ENCODE data around the gene BAHCC1.

BAHCC1 gene

DNA sequence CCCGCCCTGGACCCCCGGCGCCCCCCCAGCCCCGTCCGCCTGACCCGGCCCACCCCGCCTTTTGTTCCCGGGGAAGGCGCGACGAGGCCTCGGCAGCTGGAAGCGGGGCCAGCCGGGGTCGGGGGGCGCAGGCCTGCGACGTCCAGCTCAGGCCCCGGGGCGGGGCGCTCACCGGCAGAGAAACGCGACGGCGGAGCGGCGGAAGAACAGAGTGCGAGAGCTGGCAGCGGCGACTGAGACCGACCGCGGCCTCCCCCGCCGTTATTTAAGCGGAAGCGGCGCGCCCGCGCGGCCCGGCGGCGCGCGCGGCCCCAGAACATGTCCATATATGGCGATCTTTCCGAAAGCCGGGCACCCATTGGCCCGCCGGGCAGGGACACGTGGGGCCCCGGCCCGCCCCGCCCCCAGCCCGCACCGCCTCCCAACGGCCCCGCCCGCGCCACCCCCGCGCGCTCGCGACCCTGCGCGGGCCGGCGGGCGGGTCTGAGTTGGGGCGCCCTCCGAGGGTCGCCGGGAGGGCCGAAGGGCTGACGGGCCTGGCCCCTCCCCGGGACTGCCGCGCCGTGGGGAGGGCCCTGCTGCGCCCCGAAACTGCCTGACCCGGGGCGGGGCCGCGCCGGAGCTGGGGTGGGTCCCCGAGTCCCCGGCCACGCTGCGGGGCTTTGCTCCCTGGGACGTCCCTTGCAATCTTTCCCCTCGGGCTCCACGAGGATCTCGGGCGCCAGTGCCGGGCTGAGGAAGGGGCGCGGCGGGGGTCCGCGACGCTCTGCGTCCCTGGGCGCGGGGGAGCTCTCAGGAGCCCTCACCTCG is 117.5 kb downstream of the BAHCC1 start, which contains the start of gene ACTG1:
Gene ACTG1 (minus strand): TSS at position 238 of the 810 bp plus-strand sequence. CDS start 445 bp downstream, outside the sequence.
- Histone ChIP-seq H3K27me3 (replicated peaks; ENCODE audit: insufficient read depth, low read length) (no peaks in the 10 kb centered on the region), H3K27ac (ENCODE audit: low read length) (peak within 1 kb of the TSS; percentile 69; the same call in 1 of the 2 replicates), H4K20me1 (ENCODE audit: insufficient read depth, low read length) (peaks cover 30% of the 10 kb centered on the region), H3K4me2 (ENCODE audit: low read depth, low read length) (peak within 1 kb of the TSS; percentile 93), H3K9me3 (replicated peaks; ENCODE audit: insufficient read depth, low read length) (no peaks in the 10 kb centered on the region), H3K4me3 (ENCODE audit: low read length) (peak within 1 kb of the TSS; percentile 92), H3K9ac (ENCODE audit: low read length) (peak within 1 kb of the TSS; percentile 75), H3K79me2 (ENCODE audit: low read length) (peaks cover 34% of the 10 kb centered on the region), H3K9me2 (replicated peaks; ENCODE audit: insufficient read depth, low read length) (no peaks in the 10 kb centered on the region), H3K4me1 (ENCODE audit: low read length) (peaks cover 24% of the 10 kb centered on the region), H2AFZ (ENCODE audit: low read length) (peak within 1 kb of the TSS; percentile 70; the same call in 1 of the 2 replicates), H3F3A (ENCODE audit: insufficient read depth, low read length) (peaks cover 70% of the 10 kb centered on the region), H3K36me3 (replicated peaks; ENCODE audit: insufficient read depth, low read length) (peaks cover 17% of the 10 kb centered on the region)
- TF ChIP-seq EZH2 (optimal IDR thresholded peaks at IDR 0.05; ENCODE audit: low read depth, low read length) (no peak), EZH2phosphoT487 (IDR thresholded peaks at IDR 0.05; ENCODE audit: low read length) (no peak)
- TF ChIP-seq, protein P1, sequence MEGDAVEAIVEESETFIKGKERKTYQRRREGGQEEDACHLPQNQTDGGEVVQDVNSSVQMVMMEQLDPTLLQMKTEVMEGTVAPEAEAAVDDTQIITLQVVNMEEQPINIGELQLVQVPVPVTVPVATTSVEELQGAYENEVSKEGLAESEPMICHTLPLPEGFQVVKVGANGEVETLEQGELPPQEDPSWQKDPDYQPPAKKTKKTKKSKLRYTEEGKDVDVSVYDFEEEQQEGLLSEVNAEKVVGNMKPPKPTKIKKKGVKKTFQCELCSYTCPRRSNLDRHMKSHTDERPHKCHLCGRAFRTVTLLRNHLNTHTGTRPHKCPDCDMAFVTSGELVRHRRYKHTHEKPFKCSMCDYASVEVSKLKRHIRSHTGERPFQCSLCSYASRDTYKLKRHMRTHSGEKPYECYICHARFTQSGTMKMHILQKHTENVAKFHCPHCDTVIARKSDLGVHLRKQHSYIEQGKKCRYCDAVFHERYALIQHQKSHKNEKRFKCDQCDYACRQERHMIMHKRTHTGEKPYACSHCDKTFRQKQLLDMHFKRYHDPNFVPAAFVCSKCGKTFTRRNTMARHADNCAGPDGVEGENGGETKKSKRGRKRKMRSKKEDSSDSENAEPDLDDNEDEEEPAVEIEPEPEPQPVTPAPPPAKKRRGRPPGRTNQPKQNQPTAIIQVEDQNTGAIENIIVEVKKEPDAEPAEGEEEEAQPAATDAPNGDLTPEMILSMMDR (IDR thresholded peaks at IDR 0.05; ENCODE audit: low read length): no peak
- peak; percentile 94 for DNase-seq

GRCh38 chr17:81513372-81513752 is 118.1 kb downstream of the BAHCC1 start:
- Histone ChIP-seq H3K27me3 (replicated peaks; ENCODE audit: insufficient read depth, low read length) (no peaks in the 10 kb centered on the region), H4K20me1 (ENCODE audit: insufficient read depth, low read length) (peaks cover 30% of the 10 kb centered on the region), H3K4me2 (ENCODE audit: low read depth, low read length) (peak overlapping the region; percentile 93), H3F3A (ENCODE audit: insufficient read depth, low read length) (peaks cover 68% of the 10 kb centered on the region), H3K9me2 (replicated peaks; ENCODE audit: insufficient read depth, low read length) (no peaks in the 10 kb centered on the region), H2AFZ (ENCODE audit: low read length) (peak overlapping the region; percentile 70; the same call in 1 of the 2 replicates), H3K4me1 (ENCODE audit: low read length) (peaks cover 24% of the 10 kb centered on the region), H3K9ac (ENCODE audit: low read length) (peak overlapping the region; percentile 75; the same call in 1 of the 2 replicates), H3K9me3 (replicated peaks; ENCODE audit: insufficient read depth, low read length) (no peaks in the 10 kb centered on the region), H3K4me3 (ENCODE audit: low read length) (peak overlapping the region; percentile 76), H3K79me2 (ENCODE audit: low read length) (peaks cover 34% of the 10 kb centered on the region), H3K27ac (ENCODE audit: low read length) (peak overlapping the region; percentile 69; the same call in 1 of the 2 replicates), H3K36me3 (replicated peaks; ENCODE audit: insufficient read depth, low read length) (peaks cover 17% of the 10 kb centered on the region)
- DNase-seq: peak; percentile 60
- TF ChIP-seq, protein P1 (IDR thresholded peaks at IDR 0.05; ENCODE audit: low read length): no peak
- TF ChIP-seq EZH2phosphoT487 (IDR thresholded peaks at IDR 0.05; ENCODE audit: low read length) (no peak), EZH2 (optimal IDR thresholded peaks at IDR 0.05; ENCODE audit: low read depth, low read length) (no peak)

DNA sequence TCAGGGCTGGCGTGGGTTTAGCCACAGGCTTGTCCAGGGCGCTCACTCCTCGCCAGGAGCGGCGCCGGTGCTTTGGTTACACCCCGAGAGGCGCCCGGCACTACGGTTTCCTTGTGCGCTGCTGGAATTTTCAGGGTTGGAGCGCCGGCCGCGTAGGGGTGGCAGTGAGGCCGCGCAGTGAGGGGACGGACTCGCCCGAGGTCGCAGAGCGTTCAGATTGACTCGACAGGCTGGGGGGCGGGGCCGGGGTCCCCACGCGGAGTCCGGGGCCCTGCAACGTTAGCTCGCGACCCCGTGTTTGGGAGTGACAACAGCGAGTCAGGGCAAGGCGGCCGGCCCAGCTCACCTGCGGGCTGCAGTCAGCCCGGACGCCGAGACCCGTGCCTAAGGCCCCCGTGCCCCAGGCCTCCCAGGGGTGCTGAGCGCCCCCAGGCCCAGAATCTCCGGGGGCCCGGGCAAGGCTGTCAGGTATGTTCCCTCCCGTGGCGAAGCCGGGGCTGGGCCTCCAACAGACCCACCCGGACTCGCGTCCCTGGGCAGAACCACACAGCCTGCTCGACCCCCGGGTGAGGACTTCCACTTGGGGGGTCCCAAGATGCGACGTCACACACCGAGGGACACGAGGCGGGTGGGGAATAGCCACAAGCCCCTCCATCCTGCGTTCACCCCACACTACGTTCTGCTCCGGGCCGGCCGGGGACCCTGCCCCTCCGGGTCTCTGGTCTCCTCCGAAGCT is 118.7 kb downstream of the BAHCC1 start:
- Histone ChIP-seq H3K9me2 (replicated peaks; ENCODE audit: insufficient read depth, low read length) (no peaks in the 10 kb centered on the region), H2AFZ (ENCODE audit: low read length) (peak overlapping the region; percentile 70), H3F3A (ENCODE audit: insufficient read depth, low read length) (peaks cover 67% of the 10 kb centered on the region), H3K79me2 (ENCODE audit: low read length) (peaks cover 34% of the 10 kb centered on the region), H3K9ac (ENCODE audit: low read length) (peak overlapping the region; percentile 75), H3K9me3 (replicated peaks; ENCODE audit: insufficient read depth, low read length) (no peaks in the 10 kb centered on the region), H3K4me1 (ENCODE audit: low read length) (peaks cover 28% of the 10 kb centered on the region), H3K36me3 (replicated peaks; ENCODE audit: insufficient read depth, low read length) (peaks cover 17% of the 10 kb centered on the region), H3K27me3 (replicated peaks; ENCODE audit: insufficient read depth, low read length) (no peaks in the 10 kb centered on the region), H3K4me2 (ENCODE audit: low read depth, low read length) (peak overlapping the region; percentile 93), H3K27ac (ENCODE audit: low read length) (peak overlapping the region; percentile 69; the same call in 1 of the 2 replicates), H3K4me3 (ENCODE audit: low read length) (peak overlapping the region; percentile 76), H4K20me1 (ENCODE audit: insufficient read depth, low read length) (peaks cover 30% of the 10 kb centered on the region)
- no peak for TF ChIP-seq EZH2 (optimal IDR thresholded peaks at IDR 0.05; ENCODE audit: low read depth, low read length)
- TF ChIP-seq, protein P1 (IDR thresholded peaks at IDR 0.05; ENCODE audit: low read length): 0 out of 2 replicates have a peak, but pooled peaks have one; percentile 3
- DNase-seq: peak; percentile 45
